Stimulated activated CD4-positive, alpha-beta T cell treated with anti-CD3 and anti-CD28 coated beads, Interleukin-2, amount 100 ng/mL, for 4 hours (primary cell): ENCODE results near the gene FAM168B.
A peak's percentile ranks its signal among the peaks of the same experiment; 100 is the strongest.
"Not testable (repeated sequence)": the region's sequence is repeated elsewhere in the genome, so short reads cannot be mapped to it uniquely, and the experiment has no call there.

Experiments used
- DNase-seq: peaks from one replicate; pipeline ENCODE4 v3.0.0-alpha.2; 2020; ENCODE audit warnings: low read depth

The FAM168B gene, protein sequence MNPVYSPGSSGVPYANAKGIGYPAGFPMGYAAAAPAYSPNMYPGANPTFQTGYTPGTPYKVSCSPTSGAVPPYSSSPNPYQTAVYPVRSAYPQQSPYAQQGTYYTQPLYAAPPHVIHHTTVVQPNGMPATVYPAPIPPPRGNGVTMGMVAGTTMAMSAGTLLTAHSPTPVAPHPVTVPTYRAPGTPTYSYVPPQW

DNA sequence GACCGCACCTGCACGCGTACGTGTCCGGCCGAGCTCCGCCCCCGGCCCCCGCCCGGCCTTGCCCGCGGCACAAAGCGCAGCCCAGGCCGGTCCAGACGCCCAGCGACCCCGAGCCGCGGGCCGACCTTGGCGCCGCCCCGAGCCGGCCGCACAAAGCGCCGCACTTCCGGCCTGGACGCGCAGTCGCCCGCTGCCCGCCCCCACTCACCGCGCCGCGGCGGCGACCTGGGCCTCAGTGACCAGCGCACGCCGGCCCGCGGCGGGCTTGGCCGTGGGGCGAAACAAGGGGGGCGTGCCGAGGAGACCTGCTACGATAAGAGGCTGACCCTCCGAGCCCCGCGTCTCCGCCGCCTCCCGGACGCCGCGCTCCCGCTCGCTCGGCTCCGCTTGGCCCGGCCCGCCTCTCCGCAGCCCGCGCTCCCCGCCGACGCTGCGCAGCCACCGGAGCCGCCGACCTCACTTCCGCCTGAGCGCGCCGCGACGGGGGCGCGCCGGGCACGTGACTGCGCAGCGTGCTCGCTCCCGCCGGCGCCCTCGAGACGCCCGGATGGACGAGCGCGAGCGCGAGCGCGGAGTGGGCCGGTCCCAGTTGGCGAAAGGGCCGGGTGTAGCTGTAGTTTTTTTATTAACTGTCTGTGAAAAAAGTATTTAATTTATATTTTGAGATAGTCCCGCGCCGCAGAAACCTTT lies at the start of gene FAM168B:
Gene FAM168B (minus strand): TSS at position 455 of the 690 bp plus-strand sequence. CDS start 10,814 bp downstream, outside the sequence.
- DNase-seq, result peak; percentile 81

DNA sequence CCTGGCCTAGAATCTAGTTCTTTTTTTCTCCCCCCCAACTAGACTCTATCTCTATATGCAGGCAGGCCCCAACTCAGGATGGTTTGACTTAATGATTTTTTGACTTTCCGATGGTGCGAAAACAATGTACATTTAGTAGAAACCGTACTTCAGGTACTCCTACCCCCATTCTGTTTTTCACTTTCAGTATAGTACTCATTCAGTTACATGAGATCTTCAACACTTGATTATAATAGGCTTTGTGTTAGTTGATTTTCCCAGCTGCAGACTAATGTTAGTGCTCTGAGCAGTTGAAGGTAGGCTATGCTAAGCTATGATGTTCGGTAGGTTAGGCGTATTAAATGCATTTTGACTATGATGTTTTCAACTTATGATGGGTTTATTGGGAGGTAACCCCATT lies 49.6 kb upstream of the FAM168B start:
- DNase-seq, result no peak

DNA sequence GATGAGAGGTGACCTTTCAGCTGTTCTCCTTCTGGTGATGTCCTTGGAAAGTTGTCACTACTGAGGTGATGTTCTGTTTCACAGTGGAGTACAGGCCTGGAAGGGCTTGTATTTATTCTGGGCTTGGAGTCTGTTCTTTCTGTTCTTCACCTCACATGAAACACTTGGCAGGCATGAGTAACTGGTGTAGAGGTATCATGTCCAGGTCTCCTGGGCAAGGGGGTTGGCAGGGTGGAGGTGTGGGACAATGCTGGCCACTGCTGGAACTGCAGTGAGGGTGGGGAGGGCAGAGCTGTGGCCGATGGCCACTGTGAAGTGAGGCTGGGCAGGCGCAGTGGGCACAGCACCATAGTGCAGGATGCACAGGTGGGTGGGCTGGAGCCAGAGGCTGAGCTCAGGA lies 47.3 kb upstream of the FAM168B start:
- no peak for DNase-seq

DNA sequence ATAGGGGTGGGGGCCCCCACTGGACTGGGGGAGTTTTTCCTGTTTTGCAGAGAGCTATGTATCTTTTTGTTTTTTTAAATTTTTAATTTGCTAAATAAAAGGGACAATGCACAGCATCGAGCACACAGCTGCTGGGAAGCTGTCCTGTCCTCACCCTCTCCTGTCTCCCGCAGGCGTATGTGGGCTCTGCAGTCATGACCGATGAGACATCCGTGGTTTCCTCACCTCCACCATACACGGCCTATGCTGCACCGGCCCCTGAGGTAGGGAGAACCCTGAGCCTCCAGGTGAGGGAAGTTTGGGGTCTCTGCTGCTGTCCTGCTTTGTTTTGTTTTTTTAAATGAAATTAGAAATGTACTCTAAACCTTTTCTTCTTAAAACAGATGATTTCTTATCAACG lies 39.5 kb upstream of the FAM168B start:
- no peak for DNase-seq

DNA sequence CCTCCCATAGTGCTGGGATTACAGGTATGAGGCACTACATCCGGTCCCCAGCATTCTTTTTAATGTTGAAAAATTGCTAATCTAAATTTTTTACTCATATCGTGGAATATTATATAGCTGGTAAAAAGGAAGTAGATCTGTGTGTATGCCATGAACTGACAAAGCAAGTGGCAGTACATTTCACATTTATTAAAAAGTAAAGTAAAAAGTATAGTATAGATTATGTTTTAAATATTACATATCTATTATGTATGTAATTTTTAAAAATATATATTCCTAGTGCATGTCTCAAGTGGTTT lies 37.0 kb upstream of the FAM168B start:
- DNase-seq, result no peak

- no peak for DNase-seq
Observed at GRCh38 chr2:131127981-131128380, 34.7 kb upstream of the FAM168B start.

DNA sequence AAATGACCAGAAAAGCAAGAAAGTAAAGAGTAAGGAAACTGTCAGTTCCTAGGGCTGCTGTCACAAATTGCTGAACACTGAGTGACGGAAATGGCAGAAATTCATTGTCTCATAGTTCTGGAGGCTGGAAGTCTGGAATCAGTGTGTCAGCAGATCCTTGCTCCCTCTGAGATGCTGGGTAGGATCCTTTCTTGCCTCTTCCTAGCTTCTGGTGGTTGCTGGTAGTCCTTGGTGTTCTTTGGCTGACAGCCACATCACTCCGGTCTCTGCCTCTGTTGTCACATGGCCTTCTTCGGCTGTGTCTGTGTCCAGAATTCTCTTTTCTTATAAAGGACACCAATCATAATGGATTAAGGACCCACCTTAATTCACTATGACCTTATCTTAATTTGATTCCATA lies 33.8 kb upstream of the FAM168B start:
- no peak for DNase-seq

- no peak for DNase-seq
Observed at GRCh38 chr2:131126436-131126835, 33.2 kb upstream of the FAM168B start.

DNA sequence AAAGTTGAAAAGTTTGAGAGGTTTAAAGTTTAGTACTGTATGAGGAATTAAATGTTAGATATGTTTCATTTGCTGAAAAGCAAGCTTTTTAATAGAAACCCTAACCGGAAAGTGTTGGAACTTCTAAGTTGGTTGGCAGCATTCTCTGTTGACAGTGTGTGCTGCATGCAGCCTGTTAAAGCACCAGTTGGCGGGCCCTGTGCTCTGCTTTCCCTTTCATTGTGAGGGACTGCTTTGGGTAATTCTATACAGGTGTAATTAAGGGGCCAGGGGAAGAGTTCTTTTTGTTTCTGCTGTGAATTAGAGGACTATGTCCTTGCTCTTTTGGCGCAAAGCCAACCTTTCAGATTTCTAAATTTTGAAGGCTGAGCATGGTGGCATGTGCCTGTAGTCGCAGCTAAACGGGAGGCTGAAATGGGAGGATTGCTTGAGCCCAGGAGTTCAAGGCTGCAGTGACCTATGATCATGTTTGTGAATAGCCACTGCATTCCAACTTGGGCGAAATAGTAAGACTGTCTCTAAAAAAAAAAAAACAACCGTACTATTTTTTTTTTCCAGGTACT lies 32.0 kb upstream of the FAM168B start:
- DNase-seq, result no peak

GRCh38 chr2:131123192-131123591 lies 29.9 kb upstream of the FAM168B start:
- DNase-seq, result no peak

GRCh38 chr2:131122496-131122895 lies 29.2 kb upstream of the FAM168B start:
- no peak for DNase-seq

- no peak for DNase-seq
Observed at GRCh38 chr2:131121464-131121863, 28.2 kb upstream of the FAM168B start.

GRCh38 chr2:131120815-131121317 lies 27.6 kb upstream of the FAM168B start:
- no peak for DNase-seq

GRCh38 chr2:131115752-131116151 lies 22.5 kb upstream of the FAM168B start:
- DNase-seq, result no peak

- DNase-seq, result not testable (repeated sequence)
Observed at GRCh38 chr2:131114950-131115349, 21.7 kb upstream of the FAM168B start.

DNA sequence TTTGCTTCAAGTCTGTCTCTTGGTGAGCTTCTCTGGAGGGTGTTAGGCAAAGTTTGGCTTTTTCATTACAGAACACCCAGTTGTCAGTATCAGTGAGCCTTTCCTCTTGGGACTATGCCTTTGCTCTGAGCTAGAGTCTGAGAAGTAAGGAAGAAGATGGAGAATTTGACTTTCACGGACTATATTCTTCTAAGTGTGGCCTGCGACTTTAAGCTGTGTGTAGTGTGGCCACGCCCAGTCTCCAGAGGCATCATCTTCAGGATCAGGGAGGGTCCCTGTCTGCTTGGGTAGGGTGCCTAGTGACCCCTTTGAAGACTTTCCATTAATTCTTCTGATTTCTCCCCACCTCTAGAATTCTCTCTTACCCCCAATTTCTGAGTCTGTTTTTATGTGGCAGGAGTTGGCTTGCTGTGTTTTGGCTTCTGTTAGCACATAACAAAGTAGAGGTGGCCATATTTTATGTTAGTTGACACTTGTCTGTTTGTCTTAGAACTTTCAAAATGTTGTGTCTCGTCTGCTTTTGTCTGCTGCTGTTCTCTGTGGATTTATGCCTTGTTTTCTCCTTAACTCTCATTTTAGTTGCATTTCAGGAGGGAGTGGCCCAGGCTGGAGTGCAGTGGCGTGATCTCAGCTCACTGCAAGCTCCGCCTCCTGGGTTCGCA lies 20.4 kb upstream of the FAM168B start:
- DNase-seq, result no peak

DNA sequence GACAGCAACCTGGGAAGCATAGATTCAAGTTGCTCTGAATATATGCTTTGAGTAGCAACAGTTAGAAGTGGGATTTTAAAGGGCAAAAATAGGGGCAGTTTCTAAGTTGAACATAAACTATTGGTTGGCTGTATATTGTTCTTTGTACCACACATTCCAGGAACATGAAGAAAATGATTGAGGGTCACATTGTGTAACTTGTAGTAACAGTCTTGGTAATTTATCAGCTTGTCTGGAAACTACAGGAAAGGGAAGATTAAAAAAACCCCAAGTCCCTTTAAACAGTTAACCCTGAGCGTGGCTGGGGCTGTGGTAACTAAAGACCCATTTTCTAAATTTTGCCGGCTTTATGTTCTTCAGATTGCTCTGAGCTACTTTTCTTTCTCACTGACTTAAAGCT lies 19.3 kb upstream of the FAM168B start:
- DNase-seq, result no peak

DNA sequence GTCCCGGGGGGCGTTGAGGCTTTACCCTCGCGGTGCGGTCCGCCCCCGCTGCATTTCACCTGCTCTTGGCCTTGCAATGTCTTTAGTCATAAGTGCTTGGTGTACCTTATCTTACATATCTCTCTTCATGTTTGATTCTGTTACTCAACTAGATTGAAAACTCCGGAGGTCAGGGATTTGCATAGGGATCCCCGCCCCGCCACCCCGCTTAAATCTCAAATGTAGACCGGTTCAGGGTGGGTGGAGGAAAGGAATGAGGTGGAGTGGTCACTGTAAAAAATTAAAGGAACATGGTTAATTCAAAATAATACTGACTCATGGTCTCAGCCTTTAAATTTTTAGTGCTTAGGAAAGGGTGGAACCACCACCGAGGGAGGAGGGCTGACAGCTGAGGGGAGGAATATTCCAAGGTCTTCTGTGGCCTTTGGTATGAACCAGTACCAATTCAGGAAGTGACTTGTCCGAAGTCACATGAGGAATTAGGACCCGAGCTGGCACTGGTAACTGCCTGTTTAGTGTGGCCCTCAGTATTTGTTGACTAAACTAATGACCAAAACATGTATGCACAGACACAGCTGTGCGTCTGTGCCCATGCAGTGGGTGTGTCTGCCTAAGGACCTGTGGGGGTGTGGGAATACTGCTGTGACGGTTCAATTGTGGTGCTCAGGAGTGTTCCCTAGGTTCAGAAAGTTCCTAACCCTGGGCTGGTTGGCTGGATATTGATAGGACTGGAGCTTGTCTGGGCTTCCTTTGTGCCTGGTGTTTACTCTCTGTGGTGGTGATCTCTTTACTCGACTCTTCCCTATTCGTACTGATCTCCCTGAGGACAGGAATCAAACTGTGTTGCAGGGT lies 12.9 kb upstream of the FAM168B start:
- DNase-seq, result peak; percentile 47

- peak; percentile 88 for DNase-seq
Observed at GRCh38 chr2:131105156-131105949, 12.1 kb upstream of the FAM168B start, which contains the start of gene PLEKHB2. Gene PLEKHB2, plus strand, starts transcription at chr2:131105336. Its CDS starts 15,606 bp downstream, at chr2:131120942.

- DNase-seq, result peak; percentile 29
Observed at GRCh38 chr2:131104487-131105155, 11.4 kb upstream of the FAM168B start.

DNA sequence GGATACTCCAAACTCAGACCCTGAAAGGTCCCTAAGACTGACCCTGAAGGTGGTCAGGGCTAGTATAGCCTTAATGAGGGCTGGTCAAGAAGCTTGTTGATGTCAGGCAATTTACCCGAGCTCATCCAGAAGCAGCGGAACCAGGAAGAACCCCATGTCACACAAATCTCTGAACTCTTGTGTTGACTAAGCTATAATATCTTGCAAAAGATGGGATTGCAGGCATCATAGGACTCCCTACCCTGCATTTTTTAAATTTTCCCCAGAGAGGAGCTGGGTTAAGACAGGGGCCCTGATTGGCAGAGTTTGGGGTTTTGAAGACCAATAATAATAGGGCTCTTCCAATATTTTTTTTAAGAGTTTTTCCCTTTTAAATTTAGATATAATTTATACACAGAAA lies 9.9 kb upstream of the FAM168B start:
- no peak for DNase-seq
